ENCODE measurements around the gene TRAF3IP1. TPM values are rescaled to one million over a fixed set of nuclear protein-coding genes. Genes with fewer than 3 reads are reported as not detected.

TRAF3IP1 gene
- total RNA-seq, 2 donors from 2014 or later: 3.4 to 7.2 TPM

DNA sequence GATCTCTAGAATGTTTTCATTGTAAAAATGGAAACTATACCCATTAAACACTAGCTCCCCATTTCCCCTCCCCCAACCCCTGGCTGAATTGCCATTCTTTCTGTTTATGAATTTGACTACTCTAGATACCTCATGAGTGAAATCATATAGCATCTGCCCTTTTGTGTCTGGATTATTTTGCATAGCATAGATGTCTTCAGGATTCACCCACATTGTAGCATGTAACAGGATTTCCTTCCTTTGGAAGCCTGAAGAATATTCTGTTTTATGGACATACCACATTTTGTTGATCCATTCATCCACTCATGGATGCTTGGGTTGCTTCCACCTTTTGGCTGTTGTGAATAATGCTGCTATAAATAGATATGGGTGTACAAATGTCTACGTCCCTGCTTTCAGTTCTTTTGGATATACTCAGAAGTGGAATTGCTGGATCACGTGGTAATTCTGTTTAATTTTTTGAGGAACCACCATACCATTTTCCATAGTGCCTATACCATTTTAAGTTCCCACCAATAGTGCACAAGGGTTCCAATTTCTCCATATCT, 98.8 kb downstream of the TRAF3IP1 start:
- Mint-ChIP-seq H3K27ac (no peak overlapping the region), H3K36me3 (ENCODE audit: low read depth) (no peaks in the 10 kb centered on the region), H3K4me3 (no peak overlapping the region), H3K9me3 (peaks cover 5% of the 10 kb centered on the region), H3K4me1 (no peaks in the 10 kb centered on the region), H3K27me3 (no peaks in the 10 kb centered on the region)
- ATAC-seq (replicated peaks): no peak

DNA sequence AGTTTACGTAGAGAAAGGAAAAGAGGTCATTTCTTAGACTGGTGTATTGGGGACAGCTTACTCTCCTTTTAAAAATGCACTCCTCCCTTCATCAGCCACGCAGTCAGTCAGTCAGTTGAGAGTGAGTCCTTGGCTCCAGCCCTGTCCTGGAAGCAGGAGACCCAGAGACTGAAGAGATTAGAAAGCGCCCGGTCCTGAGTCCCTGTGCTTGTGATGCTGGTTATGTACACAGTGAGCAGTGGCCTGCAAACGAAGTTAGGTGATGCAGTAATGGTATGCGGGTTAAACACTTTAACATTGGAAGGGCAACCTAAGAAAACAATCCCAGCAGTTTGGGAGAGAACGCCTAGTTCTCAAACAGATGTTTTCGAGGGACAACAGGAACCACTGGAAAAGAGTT, 100.1 kb downstream of the TRAF3IP1 start:
- H3K4me1 Mint-ChIP-seq: no peaks in the 10 kb centered on the region
- no peak overlapping the region for H3K27ac Mint-ChIP-seq
- peaks cover 5% of the 10 kb centered on the region for H3K9me3 Mint-ChIP-seq
- H3K27me3 Mint-ChIP-seq: no peaks in the 10 kb centered on the region
- no peaks in the 10 kb centered on the region for H3K36me3 Mint-ChIP-seq (ENCODE audit: low read depth)
- H3K4me3 Mint-ChIP-seq: no peak overlapping the region
- no peak for ATAC-seq (replicated peaks)

DNA sequence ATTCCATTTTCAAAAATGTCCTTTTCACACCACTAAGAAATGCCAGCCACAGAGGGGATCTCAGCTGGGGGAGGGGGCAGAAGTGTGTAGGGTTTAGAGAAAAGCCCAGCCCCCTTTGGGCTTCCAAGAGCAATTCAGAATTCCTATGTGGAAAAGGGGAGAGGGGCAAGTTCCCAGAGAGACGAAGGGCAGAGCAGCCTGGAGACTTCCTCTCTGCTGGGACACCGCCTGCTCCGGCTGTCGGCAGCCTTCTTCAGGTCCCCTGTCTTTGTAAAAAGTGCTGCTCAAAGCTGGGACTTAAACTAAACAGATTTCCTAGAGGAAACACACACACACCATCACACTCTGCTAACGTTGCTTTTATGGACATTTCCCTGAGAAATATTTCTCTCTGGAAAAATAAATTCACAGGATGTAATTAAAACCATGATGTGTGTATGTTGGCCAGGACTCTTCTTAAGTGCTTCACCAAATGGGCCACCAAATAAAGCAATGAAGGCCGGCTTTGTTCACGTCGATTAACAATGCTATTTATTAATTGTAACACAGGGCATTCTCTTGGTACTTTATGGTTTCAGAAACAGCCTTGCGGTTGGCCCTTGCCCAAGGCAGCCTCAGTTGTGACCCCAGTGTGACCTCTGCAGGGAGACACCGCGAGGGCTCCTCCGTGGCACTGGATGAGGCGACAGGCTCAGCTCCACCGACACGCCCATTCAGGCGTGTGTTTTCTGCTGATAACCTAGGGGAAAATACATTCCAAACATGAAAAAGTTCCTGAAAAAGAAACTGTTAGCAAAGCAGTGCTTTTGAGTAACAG, 100.8 kb downstream of the TRAF3IP1 start:
- Mint-ChIP-seq H3K4me3 (no peak overlapping the region), H3K36me3 (ENCODE audit: low read depth) (no peaks in the 10 kb centered on the region), H3K27me3 (no peaks in the 10 kb centered on the region), H3K9me3 (peaks cover 5% of the 10 kb centered on the region), H3K4me1 (no peaks in the 10 kb centered on the region), H3K27ac (no peak overlapping the region)
- no peak for ATAC-seq (replicated peaks)

DNA sequence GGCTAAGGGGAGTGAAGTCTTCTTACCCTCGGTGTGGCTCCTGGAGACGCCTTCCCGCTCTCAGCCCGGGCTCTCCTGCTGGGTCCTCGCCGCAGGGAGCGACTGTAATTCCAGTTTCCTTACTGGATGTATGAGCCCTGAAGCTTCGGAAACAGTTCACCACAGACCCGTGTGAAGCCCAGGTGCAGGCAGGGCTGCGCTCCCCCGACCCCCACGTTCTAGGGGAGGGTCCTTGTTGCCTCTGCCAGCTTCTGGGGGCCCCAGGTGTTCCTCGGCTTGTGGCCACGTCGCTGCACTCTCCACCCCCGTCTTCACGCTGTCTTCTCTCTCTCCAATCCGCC, 101.3 kb downstream of the TRAF3IP1 start:
- Mint-ChIP-seq H3K4me3 (no peak overlapping the region), H3K4me1 (no peaks in the 10 kb centered on the region), H3K27ac (peak overlapping the region; percentile 40), H3K27me3 (no peaks in the 10 kb centered on the region), H3K36me3 (ENCODE audit: low read depth) (no peaks in the 10 kb centered on the region), H3K9me3 (peaks cover 1% of the 10 kb centered on the region)
- no peak for ATAC-seq (replicated peaks)

DNA sequence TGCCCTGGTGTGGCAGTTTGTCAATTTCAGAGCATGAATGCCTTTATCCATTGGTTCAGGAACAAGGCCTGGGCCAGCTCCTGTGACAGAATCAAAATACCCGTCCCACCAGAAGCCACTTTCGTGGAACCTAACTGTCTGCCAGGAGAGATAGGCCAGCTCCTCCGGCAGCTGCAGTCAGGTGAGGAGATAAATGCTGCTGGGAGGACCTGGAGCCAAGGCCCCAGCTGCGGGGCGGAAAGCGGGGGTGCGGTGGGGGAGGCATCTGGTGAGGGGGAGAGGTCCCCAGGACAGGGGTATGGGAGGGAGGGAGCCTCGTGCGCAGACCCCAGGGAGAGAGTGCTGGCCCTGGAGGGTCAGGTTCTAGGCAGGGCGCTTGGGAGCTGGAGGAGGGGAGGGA, 102.0 kb downstream of the TRAF3IP1 start:
- no peak for ATAC-seq (replicated peaks)
- Mint-ChIP-seq H3K27ac (peak overlapping the region; percentile 40), H3K27me3 (no peaks in the 10 kb centered on the region), H3K9me3 (no peaks in the 10 kb centered on the region), H3K4me3 (no peak overlapping the region), H3K4me1 (no peaks in the 10 kb centered on the region), H3K36me3 (ENCODE audit: low read depth) (peaks cover under 1% of the 10 kb centered on the region)

DNA sequence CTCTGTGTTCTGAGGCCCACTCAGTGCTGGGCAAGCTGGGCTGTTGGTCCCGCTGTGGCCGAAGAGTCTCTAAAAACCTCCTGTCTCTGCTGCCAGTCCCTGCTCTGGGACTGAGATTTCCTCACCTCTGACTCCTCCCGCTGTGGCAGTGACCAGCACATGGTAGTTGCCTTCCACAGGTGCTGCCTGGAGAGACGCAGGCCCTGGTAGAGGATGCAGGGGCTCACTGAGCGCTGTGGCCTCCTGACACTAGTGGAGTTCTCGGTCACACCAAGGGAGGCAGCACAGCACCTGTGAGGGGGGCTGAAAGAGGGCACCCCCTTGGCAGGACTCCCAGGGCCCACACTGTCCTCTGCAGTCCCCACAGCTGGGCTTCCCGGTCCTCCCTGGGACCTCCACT, 102.6 kb downstream of the TRAF3IP1 start:
- Mint-ChIP-seq H3K4me1 (peaks cover 4% of the 10 kb centered on the region), H3K9me3 (no peaks in the 10 kb centered on the region), H3K27me3 (no peaks in the 10 kb centered on the region), H3K4me3 (no peak overlapping the region), H3K27ac (no peak overlapping the region), H3K36me3 (ENCODE audit: low read depth) (peaks cover 8% of the 10 kb centered on the region)
- ATAC-seq (replicated peaks): no peak

DNA sequence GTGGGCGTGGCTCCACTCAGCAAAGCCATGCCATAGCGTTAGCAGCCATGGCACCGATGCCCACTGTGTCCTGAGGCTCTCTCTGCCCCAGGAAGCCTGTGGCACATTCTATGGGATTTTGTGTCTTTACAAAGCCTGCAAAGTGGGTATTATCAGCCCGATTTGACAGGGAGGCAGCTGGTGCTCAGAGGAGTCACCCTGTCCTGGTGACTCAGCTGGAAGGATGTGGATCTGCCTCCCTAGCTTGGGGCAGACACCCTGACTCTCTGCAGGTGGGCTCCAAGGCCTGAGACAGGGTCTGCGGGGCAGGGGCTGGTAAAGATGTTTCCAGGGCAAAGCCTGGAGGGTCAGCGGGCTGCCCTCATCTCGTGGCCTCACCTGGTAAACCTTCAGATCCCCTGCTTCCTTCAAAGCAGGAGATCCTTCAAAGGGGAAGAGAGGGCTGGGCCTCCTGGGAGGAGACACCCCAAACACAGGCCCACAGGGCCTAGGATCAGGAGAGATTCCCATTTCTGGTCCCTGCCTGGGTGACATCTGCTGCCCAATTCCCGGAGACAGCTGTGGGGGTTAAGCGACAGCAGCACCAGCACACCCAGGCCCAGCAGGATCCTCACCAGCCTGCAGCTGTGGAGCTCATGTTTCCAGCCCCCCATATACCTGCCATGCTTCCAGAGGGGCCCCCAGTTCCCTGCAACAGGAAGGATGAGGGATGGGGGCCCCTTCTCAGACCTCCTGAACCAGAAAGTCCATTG, 103.4 kb downstream of the TRAF3IP1 start:
- Mint-ChIP-seq H3K36me3 (ENCODE audit: low read depth) (peaks cover 10% of the 10 kb centered on the region), H3K9me3 (no peaks in the 10 kb centered on the region), H3K4me3 (no peak overlapping the region), H3K4me1 (peaks cover 8% of the 10 kb centered on the region), H3K27ac (no peak overlapping the region), H3K27me3 (no peaks in the 10 kb centered on the region)
- no peak for ATAC-seq (replicated peaks)

DNA sequence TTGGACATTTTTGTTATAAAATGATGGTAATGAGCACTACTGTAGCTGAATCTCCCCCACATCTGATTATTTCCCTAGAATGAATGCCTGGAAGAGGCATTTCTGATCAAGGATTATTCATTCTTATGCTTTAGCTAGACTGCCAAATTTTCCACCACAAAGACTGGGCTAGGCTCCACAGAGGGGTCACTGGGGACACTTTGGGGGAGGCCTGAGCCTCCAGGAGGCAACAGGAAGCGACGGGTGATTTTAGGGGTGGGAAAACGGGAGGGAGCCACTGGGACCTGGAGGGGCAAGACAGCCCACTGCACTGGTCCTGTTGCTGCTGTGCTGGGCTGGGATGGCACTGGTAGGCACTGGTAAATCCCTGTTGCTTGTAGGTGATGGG, 104.0 kb downstream of the TRAF3IP1 start:
- Mint-ChIP-seq H3K4me3 (no peak overlapping the region), H3K27ac (no peak overlapping the region)

DNA sequence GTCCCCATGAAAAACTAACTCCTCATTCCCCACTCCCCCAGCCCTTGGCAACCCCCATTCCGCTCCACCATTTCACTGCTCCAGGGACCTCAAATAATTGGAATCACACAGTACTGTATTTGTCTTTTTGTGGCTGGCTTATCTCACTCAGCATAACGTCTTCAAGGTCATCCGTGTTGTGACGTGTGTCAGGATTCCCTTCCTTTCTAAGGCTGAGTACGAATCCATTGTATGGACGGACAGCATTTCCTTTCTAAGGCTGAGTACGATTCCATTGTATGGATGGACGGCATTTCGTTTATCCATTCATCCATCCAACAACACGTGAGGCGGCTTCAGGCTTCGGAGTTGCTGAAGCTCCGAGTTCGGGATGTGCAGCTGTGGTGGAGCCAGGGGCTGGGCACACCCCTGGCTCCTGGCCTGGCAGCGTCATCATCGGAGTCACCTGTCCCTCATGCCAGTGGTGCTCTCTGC, 105.2 kb downstream of the TRAF3IP1 start:
- H3K27me3 Mint-ChIP-seq: no peaks in the 10 kb centered on the region
- ATAC-seq (replicated peaks): no peak
- H3K27ac Mint-ChIP-seq: no peak overlapping the region
- H3K9me3 Mint-ChIP-seq: no peaks in the 10 kb centered on the region
- peaks cover 17% of the 10 kb centered on the region for H3K4me1 Mint-ChIP-seq
- H3K4me3 Mint-ChIP-seq: no peak overlapping the region
- peaks cover 17% of the 10 kb centered on the region for H3K36me3 Mint-ChIP-seq (ENCODE audit: low read depth)

More for the DNA sequence above, 104.0 kb downstream of the TRAF3IP1 start:
- ATAC-seq (replicated peaks): no peak
- Mint-ChIP-seq H3K36me3 (ENCODE audit: low read depth) (peaks cover 10% of the 10 kb centered on the region), H3K27me3 (no peaks in the 10 kb centered on the region), H3K9me3 (no peaks in the 10 kb centered on the region), H3K4me1 (peaks cover 11% of the 10 kb centered on the region)

DNA sequence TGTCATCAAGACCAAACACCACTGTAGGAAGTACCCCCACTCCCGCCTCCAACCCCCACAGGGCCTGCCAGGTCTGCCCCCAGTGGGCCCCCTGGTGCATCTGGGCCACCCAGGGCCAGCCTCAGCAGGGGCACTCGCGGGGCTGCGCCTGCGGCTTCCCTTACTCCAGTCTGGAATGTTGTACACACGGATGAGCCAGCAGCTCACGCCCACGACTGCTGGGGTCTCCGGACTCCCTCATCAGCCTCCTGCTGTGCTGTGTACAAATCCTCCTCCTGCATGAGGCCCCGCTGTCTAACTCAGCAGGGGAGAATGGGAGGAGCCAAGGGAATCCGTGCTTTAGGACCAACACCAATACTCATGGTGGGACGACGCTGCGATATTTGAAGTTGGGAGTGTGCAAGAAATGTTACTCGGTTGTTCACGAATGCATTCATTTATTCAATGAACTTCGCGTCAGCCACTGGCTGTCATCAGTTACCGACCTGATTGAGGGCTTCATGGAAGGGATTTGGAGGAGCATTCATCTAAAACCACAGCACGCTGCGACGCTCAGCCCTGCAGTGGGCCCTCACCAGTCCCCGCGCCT, 105.8 kb downstream of the TRAF3IP1 start:
- H3K4me1 Mint-ChIP-seq: peaks cover 18% of the 10 kb centered on the region
- peak; percentile 8 for ATAC-seq (replicated peaks)
- peak overlapping the region; percentile 80 for H3K27ac Mint-ChIP-seq

DNA sequence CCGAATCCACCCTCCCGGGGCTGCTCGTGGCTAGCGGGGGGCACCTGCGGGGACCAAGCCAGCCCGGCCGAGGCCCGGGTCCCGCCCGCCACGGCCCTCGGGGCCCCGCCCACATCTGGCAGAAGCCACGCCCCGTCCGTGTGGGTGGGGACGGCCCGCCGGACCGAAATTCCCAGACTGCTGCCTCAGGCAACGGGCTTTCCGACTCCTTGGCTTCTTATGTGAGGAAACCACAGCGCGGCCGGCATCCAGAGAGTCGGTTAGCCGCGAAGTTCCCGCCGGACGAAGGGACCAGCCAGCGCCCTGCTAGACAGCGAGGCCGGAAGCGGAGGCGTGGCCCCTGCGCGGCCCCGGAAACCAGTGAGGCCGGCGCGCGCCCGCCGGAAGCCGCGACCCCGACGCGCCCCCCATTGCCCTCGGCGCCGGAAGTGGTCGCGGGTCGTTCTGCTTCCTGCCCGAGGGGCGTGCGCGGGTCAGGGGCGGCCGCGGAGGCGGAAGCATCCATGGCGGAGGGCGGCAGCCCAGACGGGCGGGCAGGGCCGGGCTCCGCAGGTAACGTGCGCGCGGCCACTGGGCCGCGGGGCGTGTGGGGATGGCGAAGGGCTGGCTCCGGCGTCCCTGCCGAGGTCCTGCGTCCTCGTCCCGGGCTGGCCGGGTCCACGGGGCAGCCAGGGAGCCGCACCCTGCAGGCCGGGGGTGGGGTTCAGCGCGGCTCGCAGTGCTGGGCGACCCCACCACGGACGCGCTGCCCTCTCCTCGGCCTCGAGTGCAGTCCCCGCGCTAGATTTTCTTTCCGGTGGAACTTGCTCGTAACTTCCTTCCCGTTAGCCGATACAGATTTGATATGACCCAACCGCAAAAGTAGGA, 106.5 kb downstream of the TRAF3IP1 start, which contains the start of gene ASB1:
Gene ASB1, plus strand, starts transcription at position 360 of the 867 bp plus-strand sequence. Its CDS starts 144 bp downstream, at position 504.
- peak within 1 kb of the TSS; percentile 90 for H3K4me3 Mint-ChIP-seq
- H3K36me3 Mint-ChIP-seq (ENCODE audit: low read depth): peaks cover 28% of the 10 kb centered on the region
- H3K4me1 Mint-ChIP-seq: peaks cover 18% of the 10 kb centered on the region
- no peaks in the 10 kb centered on the region for H3K9me3 Mint-ChIP-seq
- ATAC-seq (replicated peaks): peak; percentile 84
- peak within 1 kb of the TSS; percentile 93 for H3K27ac Mint-ChIP-seq
- no peaks in the 10 kb centered on the region for H3K27me3 Mint-ChIP-seq

More for the DNA sequence above, 105.8 kb downstream of the TRAF3IP1 start:
- Mint-ChIP-seq H3K36me3 (ENCODE audit: low read depth) (peaks cover 22% of the 10 kb centered on the region), H3K9me3 (no peaks in the 10 kb centered on the region), H3K27me3 (no peaks in the 10 kb centered on the region), H3K4me3 (peak overlapping the region; percentile 90)

DNA sequence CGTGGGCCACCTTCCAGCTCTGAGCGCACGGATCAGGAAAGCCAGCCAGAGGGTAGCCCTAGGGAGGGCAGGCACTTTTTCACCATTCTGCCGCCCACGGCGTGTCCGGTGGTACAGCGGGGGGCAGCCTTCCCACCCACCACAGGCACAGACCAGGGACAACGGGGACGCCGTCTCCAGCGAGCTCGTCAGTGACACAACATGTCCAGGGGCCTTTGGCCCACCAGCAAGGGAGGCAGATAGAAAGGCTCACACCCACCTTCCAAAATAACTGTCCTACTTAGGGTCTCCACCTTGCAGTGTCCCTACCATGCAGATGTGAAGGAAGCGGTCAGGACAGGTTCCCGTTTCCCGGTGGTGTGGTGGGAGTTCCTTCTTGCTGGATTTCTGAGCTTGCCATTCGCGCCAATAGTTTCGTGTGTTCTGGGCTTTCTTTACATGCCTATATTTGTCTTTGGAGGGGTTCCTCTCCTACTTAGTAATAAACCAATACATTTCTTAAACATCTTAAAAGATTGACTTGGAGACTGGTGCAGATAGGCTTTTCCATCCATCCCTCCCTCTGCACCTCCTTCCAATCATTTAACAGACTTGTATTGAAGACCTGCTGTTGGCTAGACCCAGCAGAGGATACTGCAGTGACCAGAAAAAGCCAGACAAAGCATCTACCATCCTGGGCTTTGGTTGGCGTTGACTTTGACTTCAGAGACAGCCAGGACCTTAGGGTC, 107.3 kb downstream of the TRAF3IP1 start:
- Mint-ChIP-seq H3K27ac (peak overlapping the region; percentile 93), H3K4me3 (peak overlapping the region; percentile 90), H3K27me3 (no peaks in the 10 kb centered on the region), H3K36me3 (ENCODE audit: low read depth) (peaks cover 35% of the 10 kb centered on the region), H3K9me3 (no peaks in the 10 kb centered on the region), H3K4me1 (peaks cover 18% of the 10 kb centered on the region)
- no peak for ATAC-seq (replicated peaks)

DNA sequence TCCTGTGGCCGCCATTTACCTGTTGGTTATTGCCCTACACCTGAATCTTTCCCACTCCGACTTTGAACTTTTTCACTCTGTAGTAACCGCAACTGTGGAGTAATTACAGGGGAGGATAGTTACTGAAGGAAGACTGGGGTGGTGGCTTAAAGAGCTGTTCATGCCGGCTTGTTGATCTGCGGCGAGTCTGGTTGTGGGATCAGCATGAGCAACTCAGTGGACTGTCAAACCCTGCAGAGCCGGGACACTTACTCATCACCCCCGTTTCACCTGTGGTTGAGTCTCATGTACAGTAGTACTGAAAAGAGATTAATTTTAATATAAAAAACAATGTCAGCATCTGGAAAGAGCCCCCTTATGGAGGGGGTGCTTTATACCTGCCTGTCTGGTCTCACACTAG, 108.5 kb downstream of the TRAF3IP1 start:
- no peak for ATAC-seq (replicated peaks)
- Mint-ChIP-seq H3K4me3 (peak overlapping the region; percentile 90), H3K4me1 (peaks cover 18% of the 10 kb centered on the region)

More for the DNA sequence above, 108.5 kb downstream of the TRAF3IP1 start:
- Mint-ChIP-seq H3K9me3 (no peaks in the 10 kb centered on the region), H3K27ac (no peak overlapping the region), H3K27me3 (no peaks in the 10 kb centered on the region), H3K36me3 (ENCODE audit: low read depth) (peaks cover 47% of the 10 kb centered on the region)
